GM12801 (cell line): ENCODE data around the gene NXPH1.

Source experiments
- CTCF ChIP-seq: IDR thresholded peaks from one replicate; pipeline ENCODE4 v1.5.1; 2011; ENCODE audit warnings: control low read depth; ENCODE audit not compliant: insufficient read length; ENCODE audit errors: extremely low read depth

Gene NXPH1

GRCh38 chr7:8625612-8626011 lies 192.2 kb downstream of the NXPH1 start:
- no peak for TF ChIP-seq CTCF

- no peak for TF ChIP-seq CTCF
These were observed 193.9 kb downstream of the NXPH1 start for GRCh38 chr7:8627325-8627724.

- TF ChIP-seq CTCF, result no peak
These were observed 195.2 kb downstream of the NXPH1 start for GRCh38 chr7:8628656-8629055.

- no peak for TF ChIP-seq CTCF
These were observed 196.1 kb downstream of the NXPH1 start for GRCh38 chr7:8629504-8629903.

- TF ChIP-seq CTCF, result no peak
These were observed 203.9 kb downstream of the NXPH1 start for GRCh38 chr7:8637322-8637721.

GRCh38 chr7:8638076-8638475 lies 204.7 kb downstream of the NXPH1 start:
- TF ChIP-seq CTCF, result no peak

GRCh38 chr7:8639668-8640067 lies 206.3 kb downstream of the NXPH1 start:
- no peak for TF ChIP-seq CTCF

- no peak for TF ChIP-seq CTCF
These were observed 207.3 kb downstream of the NXPH1 start for GRCh38 chr7:8640671-8641070.
